ENCODE measurements around the gene TBKBP1. TPM values are rescaled to one million over a fixed set of nuclear protein-coding genes. Genes with fewer than 3 reads are reported as not detected.

TBKBP1 gene
- total RNA-seq, 5 donors from 2014 or later (not counting 1 experiment from before 2014, with no cell fraction given): 4.5 to 20.5 (median 7.2) TPM

DNA sequence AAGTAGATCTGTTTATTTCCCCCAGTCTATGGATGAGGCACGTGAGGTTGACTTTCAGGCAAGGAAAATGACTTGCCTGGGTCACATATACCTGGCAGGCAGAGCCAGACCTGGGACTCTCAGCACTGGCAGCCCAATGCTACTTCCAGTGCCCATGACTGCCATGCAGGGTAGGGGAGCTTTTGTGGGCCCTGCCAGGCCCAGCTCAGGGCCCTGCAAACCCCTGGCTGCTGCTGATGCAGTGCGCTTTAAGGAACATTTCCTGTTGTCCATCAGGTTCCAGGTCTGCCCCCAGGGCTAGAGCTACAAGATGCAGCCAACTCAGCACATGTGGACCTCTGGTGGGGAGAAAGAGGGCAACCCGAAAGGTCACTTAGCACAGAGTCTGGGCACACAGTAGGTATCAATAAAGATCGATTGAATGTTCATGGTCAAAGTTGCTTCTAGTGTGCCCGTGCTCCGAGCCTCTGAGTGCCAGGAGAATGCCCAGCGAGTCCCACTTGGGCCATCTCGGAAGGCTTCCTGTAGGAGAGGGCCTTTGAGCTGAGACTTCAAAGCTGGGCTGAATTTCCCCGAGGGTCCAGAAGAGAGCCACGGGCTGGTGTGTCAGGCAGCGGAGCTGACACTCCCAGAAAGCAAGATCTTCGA, 38.6 kb downstream of the TBKBP1 start:
- H3K36me3 Mint-ChIP-seq: no peaks in the 10 kb centered on the region
- H3K27ac Mint-ChIP-seq: peak overlapping the region; percentile 65 to 74
- 42% methylated on average over 10 of the region's 12 CpGs for WGBS (ENCODE audit: insufficient coverage)
- ChIA-PET CTCF (interaction anchor here (0.6 to 1.9 kb wide), 11 partner anchors 11 to 69 kb away, joined by 3 to 19 read pairs (median 4); no protein-coding TSS in a partner anchor), POLR2A (interaction anchor here in 1 of 2 donors (1.0 kb wide), 1 partner anchor 83 kb away, joined by 4 read pairs; the partner anchor contains the start of gene KPNB1)
- H3K4me1 Mint-ChIP-seq: peaks cover 30 to 69% (median 41%) of the 10 kb centered on the region in 3 donors
- peaks cover 3 to 11% of the 10 kb centered on the region in 2 experiments for H3K27me3 ChIP-seq (replicated peaks in 1 of 2; ENCODE audit: control insufficient read depth in 2 of 2, extremely low read depth in 1 of 2, insufficient read depth in 2 of 2, low read length in 1 of 2)
- peaks cover 5 to 71% of the 10 kb centered on the region in 2 experiments for H3K4me1 ChIP-seq (ENCODE audit: control insufficient read depth in 1 of 2, extremely low read depth in 1 of 2, insufficient read depth in 2 of 2, low read length in 2 of 2)
- H3K9me3 ChIP-seq: no peaks in the 10 kb centered on the region
- peaks cover 6 to 10% of the 10 kb centered on the region in 2 donors for H3K27me3 Mint-ChIP-seq
- no peak for ATAC-seq (replicated peaks in 1 of 4)
- H3K4me3 Mint-ChIP-seq: peak overlapping the region; percentile 42 to 87 (median 73)
- peak overlapping the region; percentile 68 for H3K27ac ChIP-seq (ENCODE audit: low read length)
- peak overlapping the region; percentile 11 to 89 for H3K4me3 ChIP-seq (ENCODE audit: control insufficient read depth in 1 of 2, extremely low read depth in 1 of 2, low read length in 1 of 2)
- DNase-seq: no peak
- H3K9me3 Mint-ChIP-seq: no peaks in the 10 kb centered on the region
- no peaks in the 10 kb centered on the region for H3K36me3 ChIP-seq (ENCODE audit: control insufficient read depth in 2 of 2, extremely low read depth in 1 of 2, insufficient read depth in 1 of 2, low read length in 1 of 2)

DNA sequence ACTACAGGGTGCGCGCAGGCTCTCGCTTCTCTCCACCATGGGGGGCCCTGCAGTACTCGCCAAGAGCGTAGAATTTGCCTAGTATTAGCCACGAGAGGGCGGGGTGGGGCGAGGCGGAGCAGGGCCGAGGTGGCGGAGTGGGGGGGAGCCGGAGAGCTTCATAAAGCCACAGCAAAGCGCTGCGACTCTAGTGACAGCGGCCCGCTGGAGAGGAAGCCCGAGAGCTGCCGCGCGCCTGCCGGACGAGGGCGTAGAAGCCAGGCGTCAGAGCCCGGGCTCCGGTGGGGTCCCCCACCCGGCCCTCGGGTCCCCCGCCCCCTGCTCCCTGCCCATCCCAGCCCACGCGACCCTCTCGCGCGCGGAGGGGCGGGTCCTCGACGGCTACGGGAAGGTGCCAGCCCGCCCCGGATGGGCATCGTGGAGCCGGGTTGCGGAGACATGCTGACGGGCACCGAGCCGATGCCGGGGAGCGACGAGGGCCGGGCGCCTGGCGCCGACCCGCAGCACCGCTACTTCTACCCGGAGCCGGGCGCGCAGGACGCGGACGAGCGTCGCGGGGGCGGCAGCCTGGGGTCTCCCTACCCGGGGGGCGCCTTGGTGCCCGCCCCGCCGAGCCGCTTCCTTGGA, 39.2 kb downstream of the TBKBP1 start, which contains the start of gene TBX21:
TSS of gene TBX21 (plus strand) at position 190 of the 627 bp plus-strand sequence. CDS start at position 409, 219 bp downstream.
- POLR2A ChIA-PET: interaction anchor here in 1 of 2 donors (1.0 kb wide), 1 partner anchor 84 kb away, joined by 4 read pairs; the partner anchor contains the start of gene KPNB1
- H3K27ac ChIP-seq (ENCODE audit: low read length): peak within 1 kb of the TSS; percentile 68
- WGBS (ENCODE audit: insufficient coverage): under 1% methylated on average over 68 of the region's 73 CpGs

DNA sequence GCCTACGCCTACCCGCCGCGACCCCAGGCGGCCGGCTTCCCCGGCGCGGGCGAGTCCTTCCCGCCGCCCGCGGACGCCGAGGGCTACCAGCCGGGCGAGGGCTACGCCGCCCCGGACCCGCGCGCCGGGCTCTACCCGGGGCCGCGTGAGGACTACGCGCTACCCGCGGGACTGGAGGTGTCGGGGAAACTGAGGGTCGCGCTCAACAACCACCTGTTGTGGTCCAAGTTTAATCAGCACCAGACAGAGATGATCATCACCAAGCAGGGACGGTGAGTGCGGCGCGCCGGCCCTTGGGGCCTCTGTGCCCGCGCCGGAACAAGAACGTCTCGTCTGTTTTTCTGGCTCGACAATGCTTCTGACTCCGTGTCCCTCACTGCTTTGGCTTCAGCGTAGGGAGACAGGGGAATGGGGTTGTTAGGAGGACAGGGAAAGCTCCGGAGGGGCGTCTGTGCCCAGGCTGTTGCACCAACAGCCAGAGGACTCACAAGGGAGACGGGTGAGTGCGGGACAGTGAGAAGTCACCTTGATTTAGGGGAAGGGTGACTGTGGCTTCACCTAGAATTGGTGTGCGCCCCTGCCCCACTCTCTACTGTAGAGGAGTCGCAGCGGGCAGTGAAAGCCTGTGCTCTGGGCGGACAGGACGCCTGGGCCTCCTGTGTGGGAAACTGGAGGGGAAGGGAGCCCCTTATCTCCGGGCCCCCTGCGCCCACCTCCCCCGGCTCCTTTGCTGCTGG, 39.9 kb downstream of the TBKBP1 start:
- no peaks in the 10 kb centered on the region for H3K9me3 Mint-ChIP-seq
- H3K27ac Mint-ChIP-seq: peak overlapping the region; percentile 96 to 98
- peak overlapping the region; percentile 52 for H3K27ac ChIP-seq (ENCODE audit: low read length)
- H3K27me3 Mint-ChIP-seq: peaks cover 4 to 7% of the 10 kb centered on the region in 2 donors
- peaks cover 3 to 11% of the 10 kb centered on the region in 2 experiments for H3K27me3 ChIP-seq (replicated peaks in 1 of 2; ENCODE audit: control insufficient read depth in 2 of 2, extremely low read depth in 1 of 2, insufficient read depth in 2 of 2, low read length in 1 of 2)
- no peaks in the 10 kb centered on the region for H3K36me3 Mint-ChIP-seq
- no peaks in the 10 kb centered on the region for H3K36me3 ChIP-seq (ENCODE audit: control insufficient read depth in 2 of 2, extremely low read depth in 1 of 2, insufficient read depth in 1 of 2, low read length in 1 of 2)
- ChIA-PET CTCF (interaction anchor here (0.9 to 1.9 kb wide), 8 partner anchors 9 to 70 kb away, joined by 3 to 19 read pairs (median 5); no protein-coding TSS in a partner anchor), POLR2A (interaction anchor here in 1 of 2 donors (1.0 kb wide), 1 partner anchor 84 kb away, joined by 4 read pairs; the partner anchor contains the start of gene KPNB1)
- H3K4me3 ChIP-seq (ENCODE audit: control insufficient read depth in 1 of 2, extremely low read depth in 1 of 2, low read length in 1 of 2): peak overlapping the region; percentile 76 to 89
- H3K4me1 ChIP-seq (ENCODE audit: control insufficient read depth in 1 of 2, extremely low read depth in 1 of 2, insufficient read depth in 2 of 2, low read length in 2 of 2): peaks cover 5 to 70% of the 10 kb centered on the region in 2 experiments
- no peaks in the 10 kb centered on the region for H3K9me3 ChIP-seq
- peaks cover 30 to 64% (median 41%) of the 10 kb centered on the region in 3 donors for H3K4me1 Mint-ChIP-seq
- peak in 4 of 35 experiments; percentile 23 to 35 (median 29) for DNase-seq
- 2% methylated on average over 55 of the region's 60 CpGs for WGBS (ENCODE audit: insufficient coverage)
- ATAC-seq (replicated peaks in 1 of 4): peak in 3 of 4 experiments; percentile 20 to 31 (median 28)
- peak overlapping the region; percentile 87 to 99 (median 98) for H3K4me3 Mint-ChIP-seq

More for the DNA sequence above, 39.2 kb downstream of the TBKBP1 start, which contains the start of gene TBX21:
- Histone ChIP-seq H3K4me1 (ENCODE audit: control insufficient read depth in 1 of 2, extremely low read depth in 1 of 2, insufficient read depth in 2 of 2, low read length in 2 of 2) (peaks cover 5 to 70% of the 10 kb centered on the region in 2 experiments), H3K27me3 (replicated peaks in 1 of 2; ENCODE audit: control insufficient read depth in 2 of 2, extremely low read depth in 1 of 2, insufficient read depth in 2 of 2, low read length in 1 of 2) (peaks cover 3 to 11% of the 10 kb centered on the region in 2 experiments), H3K36me3 (ENCODE audit: control insufficient read depth in 2 of 2, extremely low read depth in 1 of 2, insufficient read depth in 1 of 2, low read length in 1 of 2) (no peaks in the 10 kb centered on the region), H3K9me3 (no peaks in the 10 kb centered on the region), H3K4me3 (ENCODE audit: control insufficient read depth in 1 of 2, extremely low read depth in 1 of 2, low read length in 1 of 2) (peak within 1 kb of the TSS; percentile 76 to 89)
- Mint-ChIP-seq H3K4me3 (peak within 1 kb of the TSS; percentile 87 to 99 (median 98)), H3K27me3 (peaks cover 4 to 10% of the 10 kb centered on the region in 2 donors), H3K36me3 (no peaks in the 10 kb centered on the region), H3K4me1 (peaks cover 30 to 66% (median 41%) of the 10 kb centered on the region in 3 donors), H3K27ac (peak within 1 kb of the TSS; percentile 96 to 98), H3K9me3 (no peaks in the 10 kb centered on the region)
- ATAC-seq (replicated peaks in 1 of 4) (peak; percentile 91 to 93 (median 92)), DNase-seq (peak; percentile 72 to 94 (median 86))
- CTCF ChIA-PET: interaction anchor here (0.6 to 1.9 kb wide), 10 partner anchors 10 to 69 kb away, joined by 3 to 19 read pairs (median 4); no protein-coding TSS in a partner anchor

DNA sequence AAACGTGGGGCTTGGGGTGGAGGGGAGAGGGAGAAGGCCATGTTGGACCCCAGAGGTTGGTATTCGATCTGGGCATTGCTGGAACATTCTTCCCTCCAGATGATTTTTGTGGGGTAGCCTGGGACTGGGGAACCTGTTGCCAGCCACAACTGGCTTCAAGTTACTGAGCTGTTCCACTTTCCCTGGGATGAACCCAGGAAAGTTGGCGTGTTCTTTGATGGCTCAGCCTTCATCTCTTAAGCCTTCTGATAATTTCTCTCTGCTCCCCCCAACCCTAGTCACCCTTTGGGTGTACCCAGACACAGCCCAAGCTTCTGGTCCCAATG, 41.1 kb downstream of the TBKBP1 start:
- H3K9me3 Mint-ChIP-seq: no peaks in the 10 kb centered on the region
- ATAC-seq (replicated peaks in 1 of 4): no peak
- no peak for DNase-seq
- Histone ChIP-seq H3K27ac (ENCODE audit: low read length) (peak overlapping the region; percentile 52), H3K4me1 (ENCODE audit: control insufficient read depth in 1 of 2, extremely low read depth in 1 of 2, insufficient read depth in 2 of 2, low read length in 2 of 2) (peaks cover 5 to 68% of the 10 kb centered on the region in 2 experiments), H3K27me3 (replicated peaks in 1 of 2; ENCODE audit: control insufficient read depth in 2 of 2, extremely low read depth in 1 of 2, insufficient read depth in 2 of 2, low read length in 1 of 2) (peaks cover 3 to 7% of the 10 kb centered on the region in 2 experiments), H3K9me3 (no peaks in the 10 kb centered on the region), H3K36me3 (ENCODE audit: control insufficient read depth in 2 of 2, extremely low read depth in 1 of 2, insufficient read depth in 1 of 2, low read length in 1 of 2) (no peaks in the 10 kb centered on the region), H3K4me3 (ENCODE audit: control insufficient read depth in 1 of 2, extremely low read depth in 1 of 2, low read length in 1 of 2) (peak overlapping the region in 1 of 2 donors; percentile 89)
- CTCF ChIA-PET: interaction anchor here in 1 of 2 donors (0.7 kb wide), 1 partner anchor 83 kb away, joined by 3 read pairs; no protein-coding TSS in a partner anchor
- H3K36me3 Mint-ChIP-seq: no peaks in the 10 kb centered on the region
- POLR2A ChIA-PET: interaction anchor here in 1 of 2 donors (0.6 kb wide), 1 partner anchor 14 kb away, joined by 3 read pairs; no protein-coding TSS in a partner anchor
- peak overlapping the region; percentile 89 to 98 for H3K27ac Mint-ChIP-seq
- peak overlapping the region; percentile 87 to 99 (median 98) for H3K4me3 Mint-ChIP-seq
- peaks cover 30 to 60% (median 36%) of the 10 kb centered on the region in 3 donors for H3K4me1 Mint-ChIP-seq
- peaks cover 4 to 7% of the 10 kb centered on the region in 2 donors for H3K27me3 Mint-ChIP-seq
- WGBS (ENCODE audit: insufficient coverage): 58% methylated on average over 3 of the region's 3 CpGs

DNA sequence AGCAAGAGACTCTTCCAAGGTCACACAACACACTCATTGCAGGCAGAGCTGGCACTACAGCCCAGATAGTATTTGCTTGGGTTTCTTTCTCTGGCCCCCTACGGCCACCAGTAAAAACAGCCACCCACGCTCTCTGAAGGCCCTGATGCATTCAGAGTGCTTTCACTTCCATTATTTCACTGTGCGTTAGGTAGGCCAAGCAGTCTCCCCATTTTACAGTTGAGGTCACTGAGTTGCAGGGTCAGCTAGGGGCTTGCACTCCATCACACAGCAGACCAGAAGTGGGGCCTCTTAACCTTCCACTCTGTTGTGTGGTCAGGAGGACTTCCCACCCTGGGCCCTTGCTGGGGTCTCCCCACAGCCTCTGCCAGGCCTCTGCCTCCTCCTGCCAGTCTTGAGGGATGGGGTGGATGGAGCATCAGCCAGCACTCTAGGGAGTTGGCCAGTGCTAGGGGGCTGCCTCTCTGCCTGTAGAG, 41.6 kb downstream of the TBKBP1 start:
- Mint-ChIP-seq H3K27ac (peak overlapping the region; percentile 89 to 98), H3K36me3 (no peaks in the 10 kb centered on the region), H3K4me3 (peak overlapping the region; percentile 87 to 99 (median 98)), H3K9me3 (no peaks in the 10 kb centered on the region), H3K27me3 (peaks cover 4 to 7% of the 10 kb centered on the region in 2 donors), H3K4me1 (peaks cover 30 to 59% (median 37%) of the 10 kb centered on the region in 3 donors)
- peak overlapping the region; percentile 52 for H3K27ac ChIP-seq (ENCODE audit: low read length)
- H3K9me3 ChIP-seq: no peaks in the 10 kb centered on the region
- DNase-seq (peak in 2 of 35 experiments; percentile 5 to 49), ATAC-seq (replicated peaks in 1 of 4) (no peak)
- peak overlapping the region in 1 of 2 donors; percentile 89 for H3K4me3 ChIP-seq (ENCODE audit: control insufficient read depth in 1 of 2, extremely low read depth in 1 of 2, low read length in 1 of 2)
- no peaks in the 10 kb centered on the region for H3K36me3 ChIP-seq (ENCODE audit: control insufficient read depth in 2 of 2, extremely low read depth in 1 of 2, insufficient read depth in 1 of 2, low read length in 1 of 2)
- peaks cover 5 to 68% of the 10 kb centered on the region in 2 experiments for H3K4me1 ChIP-seq (ENCODE audit: control insufficient read depth in 1 of 2, extremely low read depth in 1 of 2, insufficient read depth in 2 of 2, low read length in 2 of 2)
- peaks cover 3 to 7% of the 10 kb centered on the region in 2 experiments for H3K27me3 ChIP-seq (replicated peaks in 1 of 2; ENCODE audit: control insufficient read depth in 2 of 2, extremely low read depth in 1 of 2, insufficient read depth in 2 of 2, low read length in 1 of 2)
- ChIA-PET CTCF (interaction anchor here (0.6 to 0.7 kb wide), 2 partner anchors 84 to 321 kb away, joined by 3 read pairs; no protein-coding TSS in a partner anchor), POLR2A (no interaction called here)
- 43% methylated on average over 2 of the region's 3 CpGs for WGBS (ENCODE audit: insufficient coverage)

Measured in T-cell (primary cell).